Kidney (tissue), 14 donors: ENCODE results near the gene PTPRO. TPM values are rescaled to one million over a fixed set of nuclear protein-coding genes. Genes with fewer than 3 reads are reported as not detected.

Experiments
- DNase-seq, 5 donors: peaks; one replicate each; pipeline ENCODE4 v3.0.0-alpha.2; 2013 to 2020
- FAIRE-seq: peaks from 2 replicates; lab custom pipeline; 2012; peaks lifted over from hg19 to GRCh38; lab: Jason Lieb, UNC
- H3K27ac ChIP-seq, 2 donors: one replicate each; pipeline ENCODE4 v1.7.0; 2013; ENCODE audit warnings: low read depth in 2 of 2, low read length in 2 of 2, inconsistent platforms in 1 of 2
- H3K27me3 ChIP-seq: one replicate; pipeline ENCODE4 v1.7.1; 2013; ENCODE audit warnings: low read length, inconsistent platforms; ENCODE audit not compliant: control insufficient read depth, insufficient read depth
- H3K36me3 ChIP-seq, 3 donors: one replicate each; pipeline versions ENCODE4 v1.7.0 to v1.7.1; 2013; ENCODE audit warnings: low read length in 3 of 3, control low read depth in 1 of 3, inconsistent platforms in 1 of 3; ENCODE audit not compliant: insufficient read depth in 3 of 3, control insufficient read depth in 2 of 3
- H3K4me1 ChIP-seq, 3 donors: one replicate each; pipeline versions ENCODE4 v1.7.0 to v1.7.1; 2013; ENCODE audit warnings: low read length in 3 of 3, inconsistent platforms in 1 of 3, low read depth in 1 of 3; ENCODE audit not compliant: control insufficient read depth in 2 of 3, insufficient read depth in 2 of 3
- H3K4me3 ChIP-seq, 3 donors: one replicate each; pipeline versions ENCODE4 v1.7.0 to v1.8.1; 2013; ENCODE audit warnings: low read length in 3 of 3, control low read depth in 1 of 3, inconsistent platforms in 1 of 3
- H3K9ac ChIP-seq, 3 donors: one replicate each; pipeline versions ENCODE4 v1.7.0 to v1.7.1; 2013; ENCODE audit warnings: low read length in 3 of 3, control low read depth in 1 of 3, inconsistent platforms in 1 of 3
- H3K9me3 ChIP-seq, 3 donors: one replicate each; pipeline versions ENCODE4 v1.7.0 to v1.7.1; 2013; ENCODE audit warnings: low read length in 3 of 3, control low read depth in 1 of 3, inconsistent platforms in 1 of 3; ENCODE audit not compliant: control insufficient read depth in 2 of 3, insufficient read depth in 1 of 3
- intact Hi-C: fragments of 100-400 bp; cut with DNase I; formaldehyde crosslinking; loops from one replicate; pipeline ENCODE4 v1.11.1; 2022
- polyA plus RNA-seq: library from polyadenylated mRNA; stranded (reverse); fragments of 350-450 nt; fragmentation: Illumina TruSeq; extraction: RNeasy Lipid Tissue Mini Kit (QIAGEN cat#74804); gene quantifications from one replicate; pipeline ENCODE4 v1.2.3, GENCODE V29; 2014; ENCODE audit warnings: low read depth, low replicate concordance; ENCODE audit not compliant: insufficient read depth
- total RNA-seq: library from RNA; stranded (reverse); fragmentation: NEBNext Ultra II Directional; extraction: Animal tissue kit (Norgen Biotek cat#: 25700); gene quantifications from one replicate; pipeline ENCODE4 v1.2.1, GENCODE V29; 2021
- TF ChIP-seq, protein P1 (sequence below): IDR thresholded peaks from 3 replicates; pipeline ENCODE4 v1.5.1; 2012; ENCODE audit warnings: mild to moderate bottlenecking, moderate library complexity, borderline replicate concordance; ENCODE audit not compliant: insufficient read depth; ENCODE audit errors: extremely low read depth
- donor health status: control.
- donor health status: control.
- donor health status: control.
- donor health status: control.
- donor health status: control.
- donor health status: DM: yes; HTN: yes; CAD: no.
- donor health status: Normal renal cell carcinoma (clear cell type).

Gene PTPRO
- total and polyA plus RNA-seq, 2 donors from 2014 or later = 4.6 to 44.0 TPM

DNA sequence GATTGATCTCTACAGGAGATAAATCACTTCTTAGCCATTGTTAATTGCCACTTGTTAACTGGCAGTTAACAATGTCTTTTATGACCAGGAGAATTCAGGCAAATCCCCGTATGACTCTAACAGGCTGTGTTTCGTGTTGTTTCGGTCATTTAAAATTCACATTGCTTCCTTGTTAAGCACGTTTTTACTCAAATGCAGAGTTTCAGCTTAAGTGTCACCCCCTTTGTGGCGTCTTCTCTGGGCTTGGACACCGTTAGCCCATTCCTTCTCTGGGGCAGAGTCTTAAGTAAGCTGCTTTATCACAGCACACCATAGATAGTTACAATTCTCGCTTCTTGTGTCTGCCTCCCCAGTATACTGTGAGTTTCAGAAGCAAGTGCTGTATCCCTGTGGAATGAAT is 261.5 kb downstream of the PTPRO start:
- no peak overlapping the region for H3K27ac ChIP-seq
- DNase-seq = no peak
- H3K27me3 ChIP-seq = no peaks in the 10 kb centered on the region
- TF ChIP-seq, protein P1, sequence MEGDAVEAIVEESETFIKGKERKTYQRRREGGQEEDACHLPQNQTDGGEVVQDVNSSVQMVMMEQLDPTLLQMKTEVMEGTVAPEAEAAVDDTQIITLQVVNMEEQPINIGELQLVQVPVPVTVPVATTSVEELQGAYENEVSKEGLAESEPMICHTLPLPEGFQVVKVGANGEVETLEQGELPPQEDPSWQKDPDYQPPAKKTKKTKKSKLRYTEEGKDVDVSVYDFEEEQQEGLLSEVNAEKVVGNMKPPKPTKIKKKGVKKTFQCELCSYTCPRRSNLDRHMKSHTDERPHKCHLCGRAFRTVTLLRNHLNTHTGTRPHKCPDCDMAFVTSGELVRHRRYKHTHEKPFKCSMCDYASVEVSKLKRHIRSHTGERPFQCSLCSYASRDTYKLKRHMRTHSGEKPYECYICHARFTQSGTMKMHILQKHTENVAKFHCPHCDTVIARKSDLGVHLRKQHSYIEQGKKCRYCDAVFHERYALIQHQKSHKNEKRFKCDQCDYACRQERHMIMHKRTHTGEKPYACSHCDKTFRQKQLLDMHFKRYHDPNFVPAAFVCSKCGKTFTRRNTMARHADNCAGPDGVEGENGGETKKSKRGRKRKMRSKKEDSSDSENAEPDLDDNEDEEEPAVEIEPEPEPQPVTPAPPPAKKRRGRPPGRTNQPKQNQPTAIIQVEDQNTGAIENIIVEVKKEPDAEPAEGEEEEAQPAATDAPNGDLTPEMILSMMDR = no peak
- no peaks in the 10 kb centered on the region for H3K36me3 ChIP-seq
- FAIRE-seq = no peak
- intact Hi-C loops = no loop called here
- H3K4me1 ChIP-seq = no peaks in the 10 kb centered on the region
- no peaks in the 10 kb centered on the region for H3K9me3 ChIP-seq
- H3K4me3 ChIP-seq = no peak overlapping the region
- H3K9ac ChIP-seq = no peak overlapping the region

- no peaks in the 10 kb centered on the region for H3K36me3 ChIP-seq
- FAIRE-seq = peak; percentile 87
- H3K27ac ChIP-seq = no peak overlapping the region
- intact Hi-C loops = no loop called here
- H3K9me3 ChIP-seq = no peaks in the 10 kb centered on the region
- no peak overlapping the region for H3K9ac ChIP-seq
- no peak overlapping the region for H3K4me3 ChIP-seq
- no peaks in the 10 kb centered on the region for H3K27me3 ChIP-seq
- DNase-seq = peak in 2 of 5 donors; percentile 61 to 74
- TF ChIP-seq, protein P1 = peak; percentile 43
- no peaks in the 10 kb centered on the region for H3K4me1 ChIP-seq
Measured at GRCh38 chr12:15584366-15585041, 262.2 kb downstream of the PTPRO start.

DNA sequence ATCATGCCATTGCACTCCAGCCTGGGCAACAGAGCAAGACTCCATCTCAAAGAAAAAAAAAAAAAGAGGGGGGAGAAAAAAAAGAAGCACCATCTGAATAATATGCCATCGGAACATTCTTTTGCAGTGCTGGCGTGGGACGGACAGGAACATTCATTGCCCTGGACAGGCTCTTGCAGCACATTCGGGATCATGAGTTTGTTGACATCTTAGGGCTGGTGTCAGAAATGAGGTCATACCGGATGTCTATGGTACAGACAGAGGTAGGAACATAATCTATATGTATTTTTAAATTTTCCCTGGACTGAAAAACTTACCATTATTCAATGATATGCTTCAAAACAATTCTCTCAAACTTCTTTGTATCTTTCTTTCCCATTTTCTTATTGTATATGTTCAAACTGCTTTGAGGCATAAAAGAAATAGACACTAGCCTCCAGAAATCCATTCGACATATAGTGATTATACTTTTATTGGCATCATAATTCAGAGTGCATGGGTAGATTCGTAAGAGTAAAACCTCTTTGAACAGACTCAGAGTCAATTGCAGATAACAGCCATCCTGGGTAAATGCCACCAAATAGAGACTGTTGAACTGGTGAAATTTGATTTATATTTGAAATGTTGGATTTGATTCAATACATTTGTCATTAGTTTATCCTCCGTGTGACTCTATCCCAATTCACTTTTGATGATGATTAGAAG is 267.2 kb downstream of the PTPRO start:
- H3K9me3 ChIP-seq = no peaks in the 10 kb centered on the region
- no peak overlapping the region for H3K4me3 ChIP-seq
- no peak overlapping the region for H3K9ac ChIP-seq
- intact Hi-C loops = loop anchor here (5.0 kb wide), 1 partner anchor 263 kb away; no protein-coding TSS in a partner anchor
- H3K27me3 ChIP-seq = no peaks in the 10 kb centered on the region
- no peak for FAIRE-seq
- TF ChIP-seq, protein P1 = no peak
- peaks cover 0 to 2% (median 0%) of the 10 kb centered on the region in 3 donors for H3K4me1 ChIP-seq
- no peak for DNase-seq
- no peaks in the 10 kb centered on the region for H3K36me3 ChIP-seq
- no peak overlapping the region for H3K27ac ChIP-seq
